Stimulated activated CD4-positive, alpha-beta T cell treated with anti-CD3 and anti-CD28 coated beads, Interleukin-15, amount 100 ng/mL, for 48 hours (primary cell): ENCODE measurements around the gene NRIP2.

ENCODE experiments used
- DNase-seq, 2 donors: peaks; one replicate each; pipeline ENCODE4 v3.0.0-alpha.2; 2020; ENCODE audit warnings: low read depth in 2 of 2

NRIP2 gene

GRCh38 chr12:2845280-2845679, 10.4 kb upstream of the NRIP2 start:
- DNase-seq = no peak

GRCh38 chr12:2844786-2845185, 10.0 kb upstream of the NRIP2 start:
- DNase-seq = no peak

- no peak for DNase-seq
Measured at GRCh38 chr12:2842948-2843347, 8.1 kb upstream of the NRIP2 start.

- no peak for DNase-seq
Measured at GRCh38 chr12:2841056-2841650, 6.3 kb upstream of the NRIP2 start.

- DNase-seq = no peak
Measured at GRCh38 chr12:2836574-2836973, 1.7 kb upstream of the NRIP2 start.

GRCh38 chr12:2835691-2836403, 1.0 kb upstream of the NRIP2 start:
- DNase-seq = no peak

GRCh38 chr12:2833810-2834209, 1.0 kb downstream of the NRIP2 start:
- DNase-seq = no peak

- DNase-seq = no peak
Measured at GRCh38 chr12:2833327-2833726, 1.5 kb downstream of the NRIP2 start.

GRCh38 chr12:2832550-2833127, 2.2 kb downstream of the NRIP2 start:
- DNase-seq = no peak

- no peak for DNase-seq
Measured at GRCh38 chr12:2829275-2829674, 5.6 kb downstream of the NRIP2 start.

GRCh38 chr12:2826721-2827515, 7.9 kb downstream of the NRIP2 start:
- no peak for DNase-seq

GRCh38 chr12:2826036-2826435, 8.8 kb downstream of the NRIP2 start:
- no peak for DNase-seq

GRCh38 chr12:2825132-2825531, 9.7 kb downstream of the NRIP2 start:
- no peak for DNase-seq

GRCh38 chr12:2824541-2824940, 10.3 kb downstream of the NRIP2 start:
- DNase-seq = no peak

- DNase-seq = no peak
Measured at GRCh38 chr12:2823483-2823882, 11.4 kb downstream of the NRIP2 start.

GRCh38 chr12:2820432-2820831, 14.4 kb downstream of the NRIP2 start:
- no peak for DNase-seq

GRCh38 chr12:2819810-2820209, 15.0 kb downstream of the NRIP2 start:
- DNase-seq = no peak

GRCh38 chr12:2813214-2814185, 21.3 kb downstream of the NRIP2 start:
- DNase-seq = peak in 1 of 2 donors; percentile 46

- DNase-seq = peak; percentile 94 to 95
Measured at GRCh38 chr12:2812290-2813213, 22.3 kb downstream of the NRIP2 start, which contains the start of gene ITFG2. TSS of gene ITFG2 (plus strand) at chr12:2812668. CDS start at chr12:2812761, 93 bp downstream.

- DNase-seq = no peak
Measured at GRCh38 chr12:2811801-2812200, 23.0 kb downstream of the NRIP2 start.
